GM10248 (cell line): ENCODE data around the gene DBX2.

Source experiments
- CTCF ChIA-PET: fragments of 300-600 bp; sonication (Branson Sonifier 250); formaldehyde crosslinking; extraction: SDS; loops from one replicate; lab custom pipeline; 2021; ENCODE audit warnings: antibody characterized with exemption; lab: Yijun Ruan, JAX
- POLR2A ChIA-PET: fragments of 350-650 bp; sonication (Branson Sonifier 250); formaldehyde crosslinking; extraction: SDS; loops from one replicate; lab custom pipeline; 2020; ENCODE audit warnings: antibody characterized with exemption; lab: Yijun Ruan, JAX
- DNase-seq: peaks from one replicate; pipeline ENCODE4 v3.0.0; 2012; ENCODE audit errors: extremely low spot score
- CTCF ChIP-seq: IDR thresholded peaks from 2 replicates; pipeline ENCODE4 v1.5.1; 2012; ENCODE audit warnings: mild to moderate bottlenecking, low read depth; ENCODE audit errors: extremely low read depth, missing control alignments, control extremely low read depth

Gene DBX2

DNA sequence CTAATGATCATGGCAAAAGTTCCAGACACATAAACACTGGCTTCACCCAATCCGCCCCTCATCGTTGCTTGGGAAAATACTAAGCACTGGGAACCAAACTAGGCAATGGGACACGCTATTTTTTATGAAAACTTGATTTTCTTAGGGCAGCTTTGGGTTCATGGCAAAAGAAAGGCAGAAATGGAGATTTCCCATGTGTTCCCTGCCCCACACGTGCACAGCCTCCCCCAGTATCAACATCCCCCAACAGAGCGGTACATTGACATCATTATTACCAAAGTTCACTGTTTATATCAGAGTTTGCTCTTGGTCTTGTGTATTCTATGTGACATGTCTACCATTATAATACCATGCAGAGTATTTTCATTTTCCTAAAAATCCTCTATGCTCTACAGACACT is 71.0 kb downstream of the DBX2 start:
- ChIA-PET CTCF (interaction anchor here (1.9 kb wide), 1 partner anchor 31 kb away, joined by 6 read pairs; no protein-coding TSS in a partner anchor), POLR2A (no interaction called here)
- TF ChIP-seq CTCF = no peak
- DNase-seq = no peak

DNA sequence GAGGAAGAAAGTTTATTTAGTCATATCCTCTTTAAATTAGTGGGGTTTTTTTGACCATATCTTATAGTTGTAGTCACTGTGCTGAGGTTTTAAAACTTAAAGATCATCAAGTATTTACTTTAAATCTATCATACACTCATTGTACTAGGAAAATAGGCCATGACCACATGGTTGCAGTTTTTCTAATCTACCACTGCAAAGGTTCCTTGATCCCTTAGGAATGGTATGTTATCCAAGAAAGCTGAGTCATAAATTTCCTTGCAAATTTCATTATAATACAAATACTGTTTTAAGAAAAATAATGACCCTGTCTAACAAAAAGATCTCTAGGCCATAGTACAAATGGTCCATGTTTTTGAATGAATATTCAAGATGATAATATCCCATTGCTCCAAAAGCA is 74.7 kb downstream of the DBX2 start:
- DNase-seq = no peak
- no peak for TF ChIP-seq CTCF
- CTCF ChIA-PET = interaction anchor here (1.4 kb wide), 2 partner anchors 10 to 28 kb away, joined by 3 read pairs; no protein-coding TSS in a partner anchor
- POLR2A ChIA-PET = no interaction called here

DNA sequence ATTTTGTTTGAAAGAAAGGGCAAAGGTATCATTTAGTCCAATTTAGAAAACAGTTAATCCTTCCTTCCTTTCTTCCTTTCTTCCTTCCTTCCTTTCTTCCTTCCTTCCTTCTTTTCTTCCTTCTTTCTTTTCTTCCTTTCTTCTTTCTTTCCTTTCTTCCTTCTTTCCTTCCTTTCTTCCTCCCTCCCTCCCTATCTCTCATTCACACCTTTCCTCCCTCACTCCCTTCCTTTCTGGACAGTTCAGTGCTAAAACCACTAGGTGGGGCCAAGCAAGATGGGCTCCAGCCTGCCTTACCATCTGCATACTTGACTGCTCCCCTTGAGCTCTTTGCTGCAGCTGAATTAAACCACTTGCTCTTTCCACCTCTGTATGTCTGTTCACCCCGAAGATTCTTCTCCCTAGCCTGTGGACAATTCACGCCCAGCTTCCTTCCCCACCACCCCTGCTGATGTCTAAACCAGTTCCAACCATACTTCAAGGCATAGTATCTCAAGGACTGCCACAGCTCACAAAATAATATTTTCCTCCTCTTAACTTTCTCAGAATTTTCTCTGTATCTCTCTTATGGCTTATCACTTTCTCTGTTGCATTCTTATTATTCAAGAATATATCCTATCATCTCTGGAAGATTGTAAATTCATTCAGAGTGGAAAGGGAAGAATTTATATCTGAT is 78.0 kb downstream of the DBX2 start:
- POLR2A ChIA-PET = no interaction called here
- CTCF ChIA-PET = interaction anchor here (0.9 to 2.2 kb wide), 7 partner anchors 9 to 79 kb away, joined by 3 to 10 read pairs (median 4); no protein-coding TSS in a partner anchor
- peak; percentile 17 for DNase-seq
- TF ChIP-seq CTCF = peak; percentile 54

GRCh38 chr12:44968965-44969364 is 81.9 kb downstream of the DBX2 start:
- no peak for DNase-seq
- TF ChIP-seq CTCF = no peak
- ChIA-PET CTCF (interaction anchor here (1.2 kb wide), 1 partner anchor 20 kb away, joined by 4 read pairs; no protein-coding TSS in a partner anchor), POLR2A (no interaction called here)
